ENCODE measurements around the gene R3HCC1L. TPM values are rescaled to one million over a fixed set of nuclear protein-coding genes. Genes with fewer than 3 reads are reported as not detected.
"Not testable (repeated sequence)": the region's sequence is repeated elsewhere in the genome, so short reads cannot be mapped to it uniquely, and the experiment has no call there.

Gene R3HCC1L
- total RNA-seq, 4 donors from 2014 or later, result 8.5 to 11.5 (median 11.0) TPM

DNA sequence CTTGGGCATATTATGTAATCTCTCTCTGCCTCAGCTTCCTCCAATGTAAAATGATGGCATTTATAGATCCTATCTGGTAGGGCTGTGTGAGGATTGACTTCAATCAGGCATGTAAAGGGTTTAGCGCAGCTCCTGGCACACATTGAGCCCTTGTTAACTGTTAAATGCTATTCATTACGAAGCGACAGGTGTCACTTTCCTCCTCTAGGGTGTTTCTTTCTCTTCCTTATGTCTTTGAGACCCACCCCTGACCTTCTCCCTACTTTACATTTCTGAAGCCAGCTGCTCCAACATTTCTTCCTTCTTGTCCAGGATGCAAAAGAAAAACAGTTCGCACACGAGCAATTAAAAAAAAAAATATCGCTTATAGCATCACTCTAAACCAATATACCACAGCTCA is 5.7 kb upstream of the R3HCC1L start:
- TF ChIP-seq CTCF (IDR thresholded peaks at IDR 0.05), result no peak
- ATAC-seq (ENCODE audit: low FRiP score) (no peak), DNase-seq (ENCODE audit: low spot score) (no peak)

- TF ChIP-seq CTCF (IDR thresholded peaks at IDR 0.05), result no peak
- no peak for ATAC-seq (ENCODE audit: low FRiP score)
These were observed 2.8 kb upstream of the R3HCC1L start for GRCh38 chr10:98131619-98132018.

GRCh38 chr10:98133075-98133752 is 1.2 kb upstream of the R3HCC1L start:
- DNase-seq (ENCODE audit: low spot score); ATAC-seq (ENCODE audit: low FRiP score): not testable (repeated sequence)

More at GRCh38 chr10:98131619-98132018, 2.8 kb upstream of the R3HCC1L start:
- DNase-seq (ENCODE audit: low spot score), result no peak

- DNase-seq (ENCODE audit: low spot score), result no peak
- TF ChIP-seq CTCF (IDR thresholded peaks at IDR 0.05), result no peak
- no peak for ATAC-seq (ENCODE audit: low FRiP score)
These were observed 383 bp upstream of the R3HCC1L start for GRCh38 chr10:98134117-98134430.

GRCh38 chr10:98135222-98135899 is 904 bp downstream of the R3HCC1L start:
- no peak for TF ChIP-seq CTCF (IDR thresholded peaks at IDR 0.05)
- ATAC-seq (ENCODE audit: low FRiP score) (no peak), DNase-seq (ENCODE audit: low spot score) (no peak)

GRCh38 chr10:98136775-98137174 is 2.3 kb downstream of the R3HCC1L start:
- not testable (repeated sequence) for DNase-seq (ENCODE audit: low spot score); ATAC-seq (ENCODE audit: low FRiP score)

DNA sequence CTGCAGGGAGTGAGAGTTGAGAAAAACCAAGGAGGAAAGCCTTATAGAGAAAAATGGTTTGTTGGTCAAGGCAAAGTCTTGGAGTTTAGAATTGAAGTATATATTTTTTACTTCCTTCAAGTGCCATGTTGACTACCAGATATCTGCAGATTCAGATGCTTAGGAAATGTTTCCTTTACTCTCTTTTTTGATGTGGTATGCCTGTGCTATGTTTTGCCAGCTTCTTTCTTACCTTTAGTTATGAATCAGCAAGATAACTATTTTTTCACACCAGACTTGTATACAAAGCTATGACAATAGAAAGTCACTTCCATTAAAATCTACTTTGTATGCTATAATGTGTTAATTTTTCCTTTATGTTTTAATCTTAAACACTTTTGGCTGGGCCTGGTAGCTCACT is 3.6 kb downstream of the R3HCC1L start:
- no peak for DNase-seq (ENCODE audit: low spot score)
- TF ChIP-seq CTCF (IDR thresholded peaks at IDR 0.05), result no peak
- ATAC-seq (ENCODE audit: low FRiP score), result no peak

GRCh38 chr10:98139431-98139830 is 5.0 kb downstream of the R3HCC1L start:
- no peak for TF ChIP-seq CTCF (IDR thresholded peaks at IDR 0.05)
- DNase-seq (ENCODE audit: low spot score), result no peak
- ATAC-seq (ENCODE audit: low FRiP score), result no peak

Measured in omental fat pad (tissue), 4 donors.